ENCODE data around the gene BRINP1. TPM values are rescaled to one million over a fixed set of nuclear protein-coding genes. Genes with fewer than 3 reads are reported as not detected.

Gene BRINP1
- total and polyA plus RNA-seq, 10 of the 15 experiments (the other 5 are each of a cell fraction or from before 2014, with no cell fraction given), result not detected

DNA sequence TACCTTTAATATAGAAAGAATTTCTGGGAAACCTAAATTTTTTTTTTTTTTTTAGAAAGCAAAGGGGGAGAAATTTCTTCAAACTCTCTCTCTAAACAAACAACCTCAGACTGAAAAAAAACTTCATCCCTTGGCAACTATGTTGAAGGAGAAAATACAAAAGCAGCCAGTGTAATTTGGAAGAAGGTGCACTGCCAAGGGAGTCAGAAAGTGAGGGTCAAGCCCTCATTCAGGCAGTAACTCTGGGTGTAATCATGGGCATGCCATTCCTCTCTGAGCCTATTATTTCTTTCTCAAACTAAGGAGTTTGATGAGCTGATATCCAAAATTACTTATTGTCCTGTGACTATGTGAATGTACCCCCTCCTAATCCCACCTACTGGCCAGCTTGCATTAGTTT, 203.1 kb downstream of the BRINP1 start:
- intact Hi-C loops (cut with micrococcal nuclease; ENCODE audit: unreplicated experiment), result no loop called here
- H3K9me3 ChIP-seq (replicated peaks; ENCODE audit: control insufficient read depth, insufficient read depth, low read length), result no peaks in the 10 kb centered on the region
- CTCF ChIA-PET, result interaction anchor here (0.6 kb wide), 1 partner anchor 122 kb away, joined by 3 read pairs; no protein-coding TSS in a partner anchor
- no peak overlapping the region for H3K4me2 ChIP-seq (ENCODE audit: control insufficient read depth, insufficient read depth)
- no peaks in the 10 kb centered on the region for H3K36me3 ChIP-seq (ENCODE audit: control insufficient read depth in 2 of 2, insufficient read depth in 2 of 2, low read length in 1 of 2)
- SMC1A ChIA-PET (ENCODE audit: uncharacterized antibody, unreplicated experiment), result no interaction called here
- H3K4me3 ChIP-seq, result no peak overlapping the region
- no peak for DNase-seq (ENCODE audit: low read depth, low spot score)
- no peak overlapping the region for H2AFZ ChIP-seq (ENCODE audit: control insufficient read depth, low read depth, low read length)
- no peak overlapping the region for H3K9ac ChIP-seq (ENCODE audit: control insufficient read depth, insufficient read depth, low read length)
- no peaks in the 10 kb centered on the region for H3K4me1 ChIP-seq (ENCODE audit: control insufficient read depth, insufficient read depth, low read length)
- in situ Hi-C loops (cut with MboI), result no loop called here
- FAIRE-seq, result no peak
- no TSS peak for BruUV-seq (replicated peaks)
- H3K27ac ChIP-seq (ENCODE audit: control insufficient read depth, insufficient read depth), result no peak overlapping the region
- RAD21 ChIA-PET (ENCODE audit: unreplicated experiment), result no interaction called here
- H4K20me1 ChIP-seq (ENCODE audit: control insufficient read depth, insufficient read depth), result no peaks in the 10 kb centered on the region
- POLR2A ChIA-PET, result no interaction called here
- H3K79me2 ChIP-seq (ENCODE audit: control insufficient read depth, insufficient read depth, low read length), result no peaks in the 10 kb centered on the region
- H3K27me3 ChIP-seq (replicated peaks in 1 of 2; ENCODE audit: control insufficient read depth in 2 of 2, insufficient read depth in 2 of 2, low read length in 1 of 2), result no peaks in the 10 kb centered on the region
- TF ChIP-seq TCF7 (IDR thresholded peaks at IDR 0.05; ENCODE audit: borderline replicate concordance) (no peak), ZNF217 (IDR thresholded peaks at IDR 0.05) (no peak), RAD21 (IDR thresholded peaks at IDR 0.05; ENCODE audit: insufficient read depth, low read depth, low read length) (no peak), NR2C1 (IDR thresholded peaks at IDR 0.05) (no peak), MTA3 (IDR thresholded peaks at IDR 0.05; ENCODE audit: borderline replicate concordance, low read length) (no peak), NFYB (IDR thresholded peaks at IDR 0.05; ENCODE audit: insufficient read depth, low read depth, low read length) (no peak), CHD1 (IDR thresholded peaks at IDR 0.05; ENCODE audit: low read depth, low read length) (no peak), MXI1 (IDR thresholded peaks at IDR 0.05; ENCODE audit: low read depth, low read length) (no peak), EZH2 (IDR thresholded peaks at IDR 0.05; ENCODE audit: borderline replicate concordance, control insufficient read depth, low read depth, low read length) (no peak), TCF3 (IDR thresholded peaks at IDR 0.05; ENCODE audit: borderline replicate concordance, insufficient read depth, low read depth, low read length) (no peak), RB1 (IDR thresholded peaks at IDR 0.05; ENCODE audit: borderline replicate concordance) (no peak)
- TF ChIP-seq, protein P1, sequence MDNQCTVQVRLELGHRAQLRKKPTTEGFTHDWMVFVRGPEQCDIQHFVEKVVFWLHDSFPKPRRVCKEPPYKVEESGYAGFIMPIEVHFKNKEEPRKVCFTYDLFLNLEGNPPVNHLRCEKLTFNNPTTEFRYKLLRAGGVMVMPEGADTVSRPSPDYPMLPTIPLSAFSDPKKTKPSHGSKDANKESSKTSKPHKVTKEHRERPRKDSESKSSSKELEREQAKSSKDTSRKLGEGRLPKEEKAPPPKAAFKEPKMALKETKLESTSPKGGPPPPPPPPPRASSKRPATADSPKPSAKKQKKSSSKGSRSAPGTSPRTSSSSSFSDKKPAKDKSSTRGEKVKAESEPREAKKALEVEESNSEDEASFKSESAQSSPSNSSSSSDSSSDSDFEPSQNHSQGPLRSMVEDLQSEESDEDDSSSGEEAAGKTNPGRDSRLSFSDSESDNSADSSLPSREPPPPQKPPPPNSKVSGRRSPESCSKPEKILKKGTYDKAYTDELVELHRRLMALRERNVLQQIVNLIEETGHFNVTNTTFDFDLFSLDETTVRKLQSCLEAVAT (IDR thresholded peaks at IDR 0.05), result no peak
- TF ChIP-seq, protein P2, sequence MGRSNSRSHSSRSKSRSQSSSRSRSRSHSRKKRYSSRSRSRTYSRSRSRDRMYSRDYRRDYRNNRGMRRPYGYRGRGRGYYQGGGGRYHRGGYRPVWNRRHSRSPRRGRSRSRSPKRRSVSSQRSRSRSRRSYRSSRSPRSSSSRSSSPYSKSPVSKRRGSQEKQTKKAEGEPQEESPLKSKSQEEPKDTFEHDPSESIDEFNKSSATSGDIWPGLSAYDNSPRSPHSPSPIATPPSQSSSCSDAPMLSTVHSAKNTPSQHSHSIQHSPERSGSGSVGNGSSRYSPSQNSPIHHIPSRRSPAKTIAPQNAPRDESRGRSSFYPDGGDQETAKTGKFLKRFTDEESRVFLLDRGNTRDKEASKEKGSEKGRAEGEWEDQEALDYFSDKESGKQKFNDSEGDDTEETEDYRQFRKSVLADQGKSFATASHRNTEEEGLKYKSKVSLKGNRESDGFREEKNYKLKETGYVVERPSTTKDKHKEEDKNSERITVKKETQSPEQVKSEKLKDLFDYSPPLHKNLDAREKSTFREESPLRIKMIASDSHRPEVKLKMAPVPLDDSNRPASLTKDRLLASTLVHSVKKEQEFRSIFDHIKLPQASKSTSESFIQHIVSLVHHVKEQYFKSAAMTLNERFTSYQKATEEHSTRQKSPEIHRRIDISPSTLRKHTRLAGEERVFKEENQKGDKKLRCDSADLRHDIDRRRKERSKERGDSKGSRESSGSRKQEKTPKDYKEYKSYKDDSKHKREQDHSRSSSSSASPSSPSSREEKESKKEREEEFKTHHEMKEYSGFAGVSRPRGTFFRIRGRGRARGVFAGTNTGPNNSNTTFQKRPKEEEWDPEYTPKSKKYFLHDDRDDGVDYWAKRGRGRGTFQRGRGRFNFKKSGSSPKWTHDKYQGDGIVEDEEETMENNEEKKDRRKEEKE (IDR thresholded peaks at IDR 0.05), result no peak
- ATAC-seq, result no peak

Data from GM12878 (cell line).